Measurements from ENCODE around the gene NRSN1.

- TF ChIP-seq ATF3 (IDR thresholded peaks at IDR 0.05) (no peak), SP1 (IDR thresholded peaks at IDR 0.05) (no peak), EGR1 (IDR thresholded peaks at IDR 0.05; ENCODE audit: low read depth in 2 of 2) (no peak), MAX (IDR thresholded peaks at IDR 0.05) (no peak), RAD21 (IDR thresholded peaks at IDR 0.05) (no peak)
- TF ChIP-seq, protein P1, sequence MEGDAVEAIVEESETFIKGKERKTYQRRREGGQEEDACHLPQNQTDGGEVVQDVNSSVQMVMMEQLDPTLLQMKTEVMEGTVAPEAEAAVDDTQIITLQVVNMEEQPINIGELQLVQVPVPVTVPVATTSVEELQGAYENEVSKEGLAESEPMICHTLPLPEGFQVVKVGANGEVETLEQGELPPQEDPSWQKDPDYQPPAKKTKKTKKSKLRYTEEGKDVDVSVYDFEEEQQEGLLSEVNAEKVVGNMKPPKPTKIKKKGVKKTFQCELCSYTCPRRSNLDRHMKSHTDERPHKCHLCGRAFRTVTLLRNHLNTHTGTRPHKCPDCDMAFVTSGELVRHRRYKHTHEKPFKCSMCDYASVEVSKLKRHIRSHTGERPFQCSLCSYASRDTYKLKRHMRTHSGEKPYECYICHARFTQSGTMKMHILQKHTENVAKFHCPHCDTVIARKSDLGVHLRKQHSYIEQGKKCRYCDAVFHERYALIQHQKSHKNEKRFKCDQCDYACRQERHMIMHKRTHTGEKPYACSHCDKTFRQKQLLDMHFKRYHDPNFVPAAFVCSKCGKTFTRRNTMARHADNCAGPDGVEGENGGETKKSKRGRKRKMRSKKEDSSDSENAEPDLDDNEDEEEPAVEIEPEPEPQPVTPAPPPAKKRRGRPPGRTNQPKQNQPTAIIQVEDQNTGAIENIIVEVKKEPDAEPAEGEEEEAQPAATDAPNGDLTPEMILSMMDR (IDR thresholded peaks at IDR 0.05; ENCODE audit: low read depth, low read length, missing input control): no peak
Observed at GRCh38 chr6:24187965-24188577, 62.1 kb downstream of the NRSN1 start.

Measured in liver (tissue), 3 donors.